ENCODE measurements around the gene ABCC4.

ABCC4 gene

GRCh38 chr13:94992036-94992960 lies 309.0 kb downstream of the ABCC4 start:
- no peak for TF ChIP-seq CTCF (conservative IDR thresholded peaks at IDR 0.05)
- TF ChIP-seq ZFX (IDR thresholded peaks at IDR 0.05), result no peak
- no peak overlapping the region for H3K27ac ChIP-seq

GRCh38 chr13:94988654-94989053 lies 312.6 kb downstream of the ABCC4 start:
- TF ChIP-seq CTCF (conservative IDR thresholded peaks at IDR 0.05) (peak; percentile 22), ZFX (IDR thresholded peaks at IDR 0.05) (no peak)
- no peak overlapping the region for H3K27ac ChIP-seq

- H3K27ac ChIP-seq, result no peak overlapping the region
- TF ChIP-seq CTCF (conservative IDR thresholded peaks at IDR 0.05), result no peak
- TF ChIP-seq ZFX (IDR thresholded peaks at IDR 0.05), result no peak
Observed at GRCh38 chr13:94987869-94988268, 313.4 kb downstream of the ABCC4 start.

- TF ChIP-seq ZFX (IDR thresholded peaks at IDR 0.05) (no peak), CTCF (conservative IDR thresholded peaks at IDR 0.05) (no peak)
Observed at GRCh38 chr13:94987081-94987480, 314.2 kb downstream of the ABCC4 start.

GRCh38 chr13:94984958-94985357 lies 316.3 kb downstream of the ABCC4 start:
- no peak overlapping the region for H3K27ac ChIP-seq
- TF ChIP-seq CTCF (conservative IDR thresholded peaks at IDR 0.05), result no peak
- no peak for TF ChIP-seq ZFX (IDR thresholded peaks at IDR 0.05)

More at GRCh38 chr13:94987081-94987480, 314.2 kb downstream of the ABCC4 start:
- no peak overlapping the region for H3K27ac ChIP-seq

- H3K27ac ChIP-seq, result no peak overlapping the region
- TF ChIP-seq CTCF (conservative IDR thresholded peaks at IDR 0.05) (no peak), ZFX (IDR thresholded peaks at IDR 0.05) (no peak)
Observed at GRCh38 chr13:94978516-94978915, 322.7 kb downstream of the ABCC4 start.
